HEK293 (cell line): ENCODE data around the gene CXCR4.

Experiments
- CTCF ChIA-PET: fragments of 350-600 bp; formaldehyde crosslinking; extraction: SDS; loops from one replicate; lab custom pipeline; 2021; ENCODE audit warnings: antibody characterized with exemption; lab: Yijun Ruan, JAX
- POLR2A ChIA-PET: fragments of 300-600 bp; formaldehyde crosslinking; extraction: SDS; loops from one replicate; lab custom pipeline; 2020; ENCODE audit warnings: antibody characterized with exemption, inconsistent platforms; lab: Yijun Ruan, JAX
- H3K27ac ChIP-seq: fragments of 200-500 bp; sonication (Bioruptor generic); 2 replicates; pipeline ENCODE4 v1.5.1; 2014; ENCODE audit warnings: low read depth, low read length, control low read depth, inconsistent platforms; ENCODE audit errors: extremely low read depth
- H3K36me3 ChIP-seq, 2 experiments: fragments of 200-500 bp in 1 of 2; sonication (Bioruptor generic) in 1 of 2; 1 replicate in 1 of 2; 2 replicates in 1 of 2; pipeline ENCODE4 v1.5.1; 2014 to 2017; ENCODE audit warnings: inconsistent platforms in 2 of 2, low read length in 2 of 2; ENCODE audit not compliant: control insufficient read depth in 2 of 2, insufficient read depth in 1 of 2
- H3K4me1 ChIP-seq: fragments of 200-500 bp; sonication (Bioruptor generic); 2 replicates; pipeline ENCODE4 v1.5.1; 2014; ENCODE audit warnings: mild to moderate bottlenecking, low read length, inconsistent platforms; ENCODE audit not compliant: control insufficient read depth, insufficient read depth
- H3K4me3 ChIP-seq: 2 replicates; pipeline ENCODE4 v1.5.1; 2011; ENCODE audit warnings: low read depth, mild to moderate bottlenecking, control low read depth, low read length, moderate library complexity
- H3K9me3 ChIP-seq: fragments of 200-500 bp; sonication (Bioruptor generic); 2 replicates; pipeline ENCODE4 v1.5.1; 2014; ENCODE audit warnings: low read depth, low read length, inconsistent platforms; ENCODE audit not compliant: control insufficient read depth, insufficient read depth
- ATF2 ChIP-seq: fragments of 450-650 bp; formaldehyde crosslinking; IDR thresholded peaks from 2 replicates; pipeline ENCODE4 v1.5.1; 2016; ENCODE audit warnings: missing biosample characterization, missing genetic modification characterization, low read depth
- ELK4 ChIP-seq: IDR thresholded peaks from 2 replicates; pipeline ENCODE4 v1.6.1; 2011; ENCODE audit warnings: mild to moderate bottlenecking, low read depth, low read length, borderline replicate concordance
- INSM2 ChIP-seq: fragments of 450-650 bp; formaldehyde crosslinking; IDR thresholded peaks from 2 replicates; pipeline ENCODE4 v1.5.1; 2016; ENCODE audit warnings: missing biosample characterization, missing genetic modification characterization
- YY2 ChIP-seq: fragments of 450-650 bp; formaldehyde crosslinking; IDR thresholded peaks from 2 replicates; pipeline ENCODE4 v1.5.1; 2016; ENCODE audit warnings: missing biosample characterization, missing genetic modification characterization
- ZNF132 ChIP-seq: fragments of 450-650 bp; formaldehyde crosslinking; IDR thresholded peaks from 2 replicates; pipeline ENCODE4 v1.5.1; 2017; ENCODE audit warnings: missing biosample characterization, missing genetic modification characterization, borderline replicate concordance
- ZNF169 ChIP-seq: fragments of 450-650 bp; formaldehyde crosslinking; IDR thresholded peaks from 2 replicates; pipeline ENCODE4 v1.5.1; 2016; ENCODE audit warnings: missing biosample characterization, missing genetic modification characterization
- ZNF2 ChIP-seq: fragments of 450-650 bp; formaldehyde crosslinking; IDR thresholded peaks from 2 replicates; pipeline ENCODE4 v1.5.1; 2016; ENCODE audit warnings: missing biosample characterization, missing genetic modification characterization
- ZNF449 ChIP-seq: fragments of 450-650 bp; formaldehyde crosslinking; IDR thresholded peaks from 2 replicates; pipeline ENCODE4 v1.5.1; 2017; ENCODE audit warnings: missing biosample characterization, mild to moderate bottlenecking, missing genetic modification characterization, moderate library complexity
- ZNF596 ChIP-seq: fragments of 450-650 bp; IDR thresholded peaks from 2 replicates; pipeline ENCODE4 v1.5.0; 2018; ENCODE audit warnings: missing biosample characterization, mild to moderate bottlenecking, missing genetic modification characterization, moderate library complexity
- ZNF777 ChIP-seq: fragments of 450-650 bp; formaldehyde crosslinking; IDR thresholded peaks from 2 replicates; pipeline ENCODE4 v1.5.1; 2017; ENCODE audit warnings: missing biosample characterization, missing genetic modification characterization, borderline replicate concordance
- ZSCAN16 ChIP-seq: fragments of 450-650 bp; formaldehyde crosslinking; IDR thresholded peaks from 2 replicates; pipeline ENCODE4 v1.5.1; 2016; ENCODE audit warnings: missing biosample characterization, missing genetic modification characterization
- ZSCAN4 ChIP-seq: fragments of 450-650 bp; formaldehyde crosslinking; IDR thresholded peaks from 2 replicates; pipeline ENCODE4 v1.5.1; 2017; ENCODE audit warnings: missing biosample characterization, missing genetic modification characterization

Gene CXCR4

GRCh38 chr2:136151021-136151971 is 33.3 kb upstream of the CXCR4 start (continued):
- TF ChIP-seq ZNF596 (tag by site-specific recombination) (no peak), ATF2 (no peak), INSM2 (tag by site-specific recombination) (no peak), ELK4 (no peak), ZNF132 (tag by site-specific recombination) (no peak)

GRCh38 chr2:136149011-136149410 is 31.1 kb upstream of the CXCR4 start:
- H3K4me1 ChIP-seq, result no peaks in the 10 kb centered on the region
- no peak overlapping the region for H3K4me3 ChIP-seq
- H3K36me3 ChIP-seq, result no peaks in the 10 kb centered on the region
- ChIA-PET CTCF (interaction anchor here (0.8 kb wide), 1 partner anchor 10 kb away, joined by 4 read pairs; no protein-coding TSS in a partner anchor), POLR2A (no interaction called here)
- TF ChIP-seq ZSCAN4 (no peak), ZNF132 (tag by site-specific recombination) (no peak), ZSCAN16 (tag by site-specific recombination) (no peak), YY2 (tag by site-specific recombination) (no peak), ZNF777 (tag by site-specific recombination) (no peak)
- no peaks in the 10 kb centered on the region for H3K9me3 ChIP-seq
- H3K27ac ChIP-seq, result no peak overlapping the region

GRCh38 chr2:136146564-136146963 is 28.6 kb upstream of the CXCR4 start:
- Histone ChIP-seq H3K4me3 (no peak overlapping the region), H3K27ac (no peak overlapping the region), H3K4me1 (peaks cover 5% of the 10 kb centered on the region; the same call in 1 of the 2 replicates), H3K36me3 (no peaks in the 10 kb centered on the region), H3K9me3 (no peaks in the 10 kb centered on the region)
- POLR2A ChIA-PET, result no interaction called here
- no peak for TF ChIP-seq ZNF449 (tag by site-specific recombination)
- no peak for TF ChIP-seq ZNF2 (tag by site-specific recombination)
- TF ChIP-seq ZNF169 (tag by site-specific recombination), result no peak
- CTCF ChIA-PET, result interaction anchor here (0.7 kb wide), 1 partner anchor 72 kb away, joined by 5 read pairs; no protein-coding TSS in a partner anchor
